ENCODE data around the gene IFT20.

The IFT20 gene

DNA sequence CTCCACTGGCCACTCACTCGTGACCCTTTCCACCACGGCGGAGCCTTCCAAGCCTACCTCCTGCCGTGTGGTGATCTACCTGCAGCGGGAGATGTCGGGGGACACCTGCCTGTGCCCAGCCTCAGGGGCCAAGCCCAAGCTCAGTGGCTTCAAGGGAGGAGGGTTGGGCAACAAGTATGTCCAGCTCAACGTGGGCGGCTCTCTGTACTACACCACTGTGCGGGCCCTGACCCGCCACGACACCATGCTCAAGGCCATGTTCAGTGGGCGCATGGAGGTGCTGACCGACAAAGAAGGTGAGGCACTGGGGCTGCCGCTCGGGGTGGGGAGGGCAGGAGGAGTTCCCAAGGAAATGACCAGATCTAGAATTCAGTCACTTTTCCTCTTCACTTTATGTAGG is 4.2 kb upstream of the IFT20 start:
- TF ChIP-seq, protein P1, sequence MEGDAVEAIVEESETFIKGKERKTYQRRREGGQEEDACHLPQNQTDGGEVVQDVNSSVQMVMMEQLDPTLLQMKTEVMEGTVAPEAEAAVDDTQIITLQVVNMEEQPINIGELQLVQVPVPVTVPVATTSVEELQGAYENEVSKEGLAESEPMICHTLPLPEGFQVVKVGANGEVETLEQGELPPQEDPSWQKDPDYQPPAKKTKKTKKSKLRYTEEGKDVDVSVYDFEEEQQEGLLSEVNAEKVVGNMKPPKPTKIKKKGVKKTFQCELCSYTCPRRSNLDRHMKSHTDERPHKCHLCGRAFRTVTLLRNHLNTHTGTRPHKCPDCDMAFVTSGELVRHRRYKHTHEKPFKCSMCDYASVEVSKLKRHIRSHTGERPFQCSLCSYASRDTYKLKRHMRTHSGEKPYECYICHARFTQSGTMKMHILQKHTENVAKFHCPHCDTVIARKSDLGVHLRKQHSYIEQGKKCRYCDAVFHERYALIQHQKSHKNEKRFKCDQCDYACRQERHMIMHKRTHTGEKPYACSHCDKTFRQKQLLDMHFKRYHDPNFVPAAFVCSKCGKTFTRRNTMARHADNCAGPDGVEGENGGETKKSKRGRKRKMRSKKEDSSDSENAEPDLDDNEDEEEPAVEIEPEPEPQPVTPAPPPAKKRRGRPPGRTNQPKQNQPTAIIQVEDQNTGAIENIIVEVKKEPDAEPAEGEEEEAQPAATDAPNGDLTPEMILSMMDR (IDR thresholded peaks at IDR 0.05), result no peak

DNA sequence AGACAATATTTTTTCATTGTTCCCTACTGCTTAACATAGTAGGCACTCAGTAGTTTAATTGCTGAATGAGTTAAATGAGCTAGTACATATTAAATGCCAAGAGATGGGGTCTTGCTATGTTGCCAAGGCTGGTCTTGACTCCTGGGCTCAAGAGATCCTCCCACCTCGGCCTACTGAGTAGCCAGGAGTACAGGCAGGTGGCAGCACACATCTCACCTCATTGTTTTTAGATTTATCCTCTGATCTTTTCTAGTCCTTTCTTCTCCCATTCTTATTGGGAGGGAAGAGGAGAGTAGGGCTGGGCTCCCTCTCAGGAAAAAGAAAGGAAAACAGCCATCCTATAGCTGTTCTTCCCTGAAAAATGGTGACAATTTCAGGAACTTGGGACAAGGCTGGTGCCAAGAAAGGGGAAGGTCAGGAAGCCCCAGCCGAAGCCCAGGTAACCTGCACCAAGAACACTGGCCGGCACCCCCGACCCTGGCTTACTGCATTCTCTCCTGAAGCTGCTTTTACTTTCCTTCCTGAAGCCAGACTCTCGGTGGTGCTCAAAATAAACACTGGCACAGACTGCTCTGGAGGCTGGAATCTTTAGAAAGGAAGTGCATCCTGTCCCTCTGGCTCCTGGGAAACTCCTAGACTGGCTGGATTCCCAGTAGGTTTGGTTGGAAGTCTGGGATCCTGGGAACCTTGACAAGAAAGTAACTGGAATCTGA is 2.9 kb upstream of the IFT20 start:
- TF ChIP-seq, protein P1 (IDR thresholded peaks at IDR 0.05), result no peak

DNA sequence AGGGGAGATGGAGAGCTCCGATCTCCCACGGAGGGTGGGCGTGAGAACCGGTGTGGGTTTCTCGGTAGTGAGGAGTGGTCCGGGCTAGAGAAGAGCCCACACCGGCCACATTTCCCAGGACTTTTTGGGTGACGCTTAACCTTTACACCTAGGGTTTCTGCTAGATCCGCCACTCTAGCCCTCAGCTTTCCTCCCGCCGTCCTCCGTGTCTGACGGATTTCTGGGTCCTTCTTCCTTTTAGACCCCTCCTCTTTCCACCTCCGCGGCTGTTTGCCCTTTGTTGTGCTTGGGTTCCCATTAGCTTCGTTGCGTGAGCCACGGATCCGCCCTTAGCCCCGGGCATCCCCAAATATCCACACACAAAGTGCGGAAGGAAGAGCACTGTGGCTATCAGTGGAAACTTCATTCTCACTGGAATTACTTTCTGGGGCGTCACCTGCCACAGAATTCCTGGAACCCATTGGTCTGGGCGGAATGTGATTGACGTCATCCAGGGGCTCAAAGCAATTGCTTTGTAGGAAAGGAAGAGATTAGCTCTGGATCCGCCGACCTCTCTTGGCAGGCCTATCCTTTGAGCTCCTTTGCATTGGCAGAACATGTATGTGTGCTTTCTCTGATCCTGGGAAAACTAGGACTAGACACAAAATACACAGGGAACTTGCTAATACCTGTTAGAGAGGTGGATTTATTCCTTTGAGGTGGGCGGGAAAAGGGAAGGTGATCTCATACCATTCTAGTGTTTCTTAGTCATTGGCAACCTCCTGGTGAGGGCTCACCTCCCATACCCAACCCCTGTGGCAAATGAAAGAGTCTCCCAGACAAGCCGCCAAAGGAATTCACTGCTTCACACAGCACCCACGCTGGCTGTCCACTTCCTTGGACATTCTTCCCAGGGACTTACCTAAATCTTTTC is 943 bp upstream of the IFT20 start:
- TF ChIP-seq, protein P1 (IDR thresholded peaks at IDR 0.05), result no peak

DNA sequence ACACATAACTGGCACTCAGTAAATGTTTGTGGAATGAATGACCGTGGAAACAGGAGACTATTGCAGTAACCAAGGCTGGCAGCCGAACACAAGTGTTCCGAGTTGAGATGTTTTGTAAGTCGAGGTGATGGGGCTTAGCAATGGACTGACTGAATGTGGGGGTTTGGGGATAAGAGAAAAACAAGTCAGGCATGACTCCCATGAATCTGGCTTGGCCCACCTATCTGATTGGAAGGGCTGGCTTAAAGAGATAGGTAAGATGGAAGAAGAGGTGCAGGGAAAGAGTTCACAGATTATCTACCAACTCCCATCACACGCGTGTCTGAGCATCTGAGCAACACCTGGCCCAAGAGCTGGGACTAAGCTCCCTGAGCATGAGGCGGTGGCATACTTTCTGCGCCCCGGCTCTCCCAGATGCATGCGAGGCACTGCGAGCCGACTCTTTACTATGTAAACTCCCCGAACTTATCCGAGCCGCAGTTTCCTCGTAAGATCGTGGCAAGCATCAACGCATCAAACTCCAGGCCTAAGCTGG is 539 bp downstream of the IFT20 start:
- TF ChIP-seq, protein P1 (IDR thresholded peaks at IDR 0.05), result no peak

DNA sequence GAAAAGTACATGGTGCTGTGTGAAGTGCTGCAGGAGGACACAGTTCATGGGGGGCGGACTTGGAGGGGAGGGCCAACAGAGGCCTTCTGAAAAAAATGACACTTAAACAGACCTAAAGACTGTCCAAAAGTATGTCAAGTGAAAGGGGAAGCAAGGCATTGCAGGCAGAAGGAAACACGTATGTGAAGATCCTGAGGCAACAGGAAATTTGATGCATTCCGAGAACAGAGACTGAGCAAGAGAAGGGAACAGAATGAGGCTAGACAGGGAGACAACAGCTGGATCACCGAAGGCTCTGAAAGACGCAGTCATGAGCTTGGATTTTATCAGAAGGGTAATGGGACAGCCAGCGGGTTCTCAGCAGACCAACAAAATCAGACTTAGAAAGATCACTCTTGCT is 1.1 kb downstream of the IFT20 start:
- TF ChIP-seq, protein P1 (IDR thresholded peaks at IDR 0.05), result no peak

DNA sequence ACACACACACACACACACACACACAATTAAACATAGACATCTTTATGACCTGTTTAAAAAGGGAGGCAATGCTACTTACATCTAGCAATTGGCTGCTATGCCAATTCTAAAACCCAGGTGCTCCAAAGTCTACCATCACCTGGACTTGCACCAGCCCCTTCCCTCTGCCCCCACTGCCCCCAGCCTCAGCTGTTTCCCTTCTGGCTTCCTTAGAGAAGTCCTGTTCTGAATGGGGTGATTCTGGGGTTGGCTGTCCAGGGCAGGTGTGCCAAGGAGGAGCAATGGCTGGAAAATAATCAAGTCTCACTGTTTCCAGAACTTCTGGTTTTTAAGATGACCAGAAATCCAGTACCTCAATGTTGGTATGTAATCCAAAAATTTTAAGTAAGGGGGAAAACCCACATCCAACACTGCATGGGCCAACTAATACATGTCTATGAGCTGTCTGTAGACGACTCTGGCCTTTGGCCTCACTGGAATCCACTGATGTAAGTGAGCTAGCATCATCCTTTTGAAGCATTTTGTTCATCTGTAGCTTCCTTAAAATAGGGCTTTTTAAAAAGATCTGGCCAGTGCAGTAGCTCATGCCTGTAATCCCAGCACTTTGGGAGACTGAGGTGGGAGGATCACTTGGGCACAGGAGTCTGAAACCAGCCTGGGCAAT is 2.1 kb downstream of the IFT20 start:
- TF ChIP-seq, protein P1 (IDR thresholded peaks at IDR 0.05), result no peak

DNA sequence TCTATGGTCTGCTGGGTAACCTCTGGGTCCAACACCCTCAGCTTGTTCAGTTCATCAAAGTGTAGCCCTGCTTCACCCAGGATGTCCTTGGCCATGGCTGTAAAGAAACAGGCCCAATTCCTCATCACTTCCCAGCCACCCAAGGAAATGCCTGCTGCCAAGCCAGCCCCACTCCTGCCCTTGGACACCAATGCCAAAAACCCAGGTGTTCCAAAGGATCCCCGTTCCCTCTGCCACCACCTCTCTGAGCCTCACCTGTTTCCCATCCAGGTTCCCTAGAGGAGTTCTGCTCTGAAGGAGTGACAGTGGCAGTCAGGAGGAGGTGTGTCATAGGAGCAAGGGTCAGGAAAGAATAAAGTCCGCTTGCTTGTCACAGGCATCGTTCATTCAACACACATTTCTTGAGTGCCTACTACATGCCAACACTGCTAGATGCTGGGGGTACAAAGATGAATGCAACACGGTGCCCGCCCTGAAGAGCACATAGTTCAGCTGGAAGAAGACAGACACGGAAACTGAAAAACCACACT is 3.3 kb downstream of the IFT20 start:
- TF ChIP-seq, protein P1 (IDR thresholded peaks at IDR 0.05), result no peak
